HG03460 (cell line): Measurements from ENCODE around the gene IQCM.

Experiments
- ATAC-seq: cut with Tn5 transposase; IDR thresholded peaks from one replicate; pipeline ENCODE4 v1.9.1; 2021; ENCODE audit not compliant: unreplicated experiment

Gene IQCM

DNA sequence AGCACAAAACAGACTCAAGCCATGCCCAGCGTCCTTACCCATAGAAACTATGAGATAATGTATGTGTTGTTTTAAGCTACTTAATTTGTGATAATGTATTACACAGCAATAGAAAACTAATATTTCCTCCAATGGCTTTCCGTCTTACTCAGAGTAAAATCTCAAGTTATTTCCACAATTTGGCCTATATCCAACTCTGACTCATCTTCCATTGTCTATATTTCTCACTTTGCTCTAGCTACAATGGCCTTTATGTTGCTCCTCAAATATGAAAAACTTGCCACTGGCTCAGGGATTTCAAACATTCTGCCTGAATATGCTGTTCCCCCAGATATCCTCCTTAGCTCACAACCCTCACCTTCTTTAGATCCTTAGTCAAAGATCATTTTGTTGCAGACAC lies 31.6 kb downstream of the IQCM start:
- no peak for ATAC-seq

DNA sequence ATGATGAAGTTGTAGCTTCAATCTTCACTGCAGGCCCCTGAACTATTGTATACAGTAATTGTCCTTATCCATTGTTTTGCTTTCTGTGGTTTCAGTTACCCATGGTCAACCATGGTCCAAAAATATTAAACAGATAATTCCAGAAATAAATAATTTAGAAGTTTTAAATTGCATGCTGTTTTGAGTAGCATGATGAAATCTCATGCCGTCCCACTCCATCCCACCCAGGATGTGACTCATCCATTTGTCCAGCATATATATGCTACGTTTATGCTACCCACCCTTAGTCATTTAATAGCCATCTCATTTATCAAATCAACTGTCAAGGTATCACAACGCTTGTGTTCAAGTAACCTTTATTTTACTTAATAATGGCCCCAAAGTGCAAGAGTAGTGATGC lies 34.5 kb downstream of the IQCM start:
- no peak for ATAC-seq

DNA sequence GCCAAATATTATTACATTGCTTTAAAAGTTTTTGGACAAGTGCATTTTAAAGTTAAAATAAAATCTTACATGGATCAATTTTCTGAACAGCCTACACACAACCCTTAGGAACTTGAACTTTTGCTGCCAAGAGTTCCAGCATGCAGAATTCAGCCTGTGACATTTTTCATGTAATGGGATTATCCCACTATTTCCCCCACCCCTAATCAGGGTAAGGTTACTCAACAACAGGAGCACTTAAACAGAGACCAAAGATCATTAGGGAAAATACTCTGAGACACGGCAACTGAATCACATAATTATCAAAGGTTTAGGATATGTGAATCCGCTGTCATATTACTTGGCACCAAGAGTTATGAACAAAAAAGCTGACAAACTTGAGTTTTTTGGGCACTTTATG lies 47.2 kb downstream of the IQCM start:
- no peak for ATAC-seq

DNA sequence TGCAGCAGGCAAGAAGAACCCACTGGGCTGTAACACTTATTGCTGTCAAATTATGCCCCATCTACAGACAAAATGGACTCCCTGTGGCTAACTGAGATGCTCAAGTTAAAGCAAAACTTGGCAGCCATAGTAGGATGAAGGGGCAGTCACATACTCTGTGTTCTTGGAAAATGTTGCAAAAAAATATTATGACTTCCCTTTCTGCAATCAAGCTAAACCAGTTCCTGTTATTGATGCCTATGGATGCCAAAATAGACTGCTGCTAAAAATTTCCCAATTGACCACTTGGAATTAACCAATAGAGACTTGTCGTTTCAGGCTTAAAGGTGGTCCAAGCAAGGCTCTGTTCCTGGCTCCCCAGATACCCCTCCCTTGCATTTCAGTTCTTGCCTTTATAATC lies 49.5 kb downstream of the IQCM start:
- no peak for ATAC-seq

DNA sequence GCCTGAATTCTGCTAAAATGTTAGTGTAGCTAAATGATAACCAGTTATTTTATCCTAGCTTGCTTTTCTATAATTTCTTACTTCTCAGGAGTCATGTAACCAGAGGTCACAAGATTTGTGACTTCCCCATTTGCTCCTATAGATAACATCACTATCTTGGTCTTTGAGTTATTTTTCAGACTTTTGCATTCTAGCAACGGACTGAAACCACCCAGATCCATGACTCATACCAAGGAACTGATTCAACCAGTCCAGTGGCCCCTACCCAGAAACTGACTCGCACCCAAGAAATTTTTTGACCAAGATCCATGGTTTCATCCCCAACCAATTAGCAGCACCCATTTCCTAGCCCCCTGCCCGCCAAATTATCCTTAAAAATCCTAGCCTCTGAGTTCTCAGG lies 50.0 kb downstream of the IQCM start:
- no peak for ATAC-seq

DNA sequence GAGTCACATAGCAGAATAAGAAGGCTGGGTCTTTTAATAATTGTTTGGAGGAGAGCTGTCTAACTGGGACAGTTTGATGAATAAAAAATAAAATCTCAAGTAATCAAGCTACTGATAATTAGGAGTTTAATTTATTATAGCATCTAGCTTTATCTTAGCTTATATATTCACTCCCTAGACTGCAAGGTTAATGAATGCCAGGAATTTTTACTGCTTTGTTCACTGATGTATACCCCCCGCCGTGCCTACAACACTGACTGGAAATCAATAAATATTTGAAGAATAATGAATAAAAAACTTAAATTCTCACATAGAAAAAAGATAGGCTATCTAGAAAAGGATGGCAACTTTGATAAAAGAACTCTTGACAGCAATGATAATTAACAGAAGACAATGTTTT lies 59.7 kb downstream of the IQCM start:
- no peak for ATAC-seq

DNA sequence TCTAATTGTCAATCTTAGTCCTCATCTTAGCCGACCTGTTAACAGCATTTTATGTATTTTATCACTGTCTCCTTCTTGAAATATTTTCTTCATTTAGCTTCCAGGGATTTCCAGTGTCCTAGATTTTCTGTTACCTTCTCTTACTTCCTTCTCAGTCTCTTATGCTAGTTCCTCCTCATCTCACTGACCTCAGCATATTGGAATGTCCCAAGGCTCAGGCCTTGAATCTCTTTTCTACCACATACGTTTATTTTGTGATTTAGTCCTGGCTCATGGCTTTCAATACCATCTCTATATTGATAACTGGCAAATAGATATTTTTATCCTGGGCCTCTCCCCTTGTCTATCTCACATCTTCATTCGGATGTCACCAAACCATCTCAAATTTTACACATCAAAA lies 61.1 kb downstream of the IQCM start:
- ATAC-seq, result no peak

DNA sequence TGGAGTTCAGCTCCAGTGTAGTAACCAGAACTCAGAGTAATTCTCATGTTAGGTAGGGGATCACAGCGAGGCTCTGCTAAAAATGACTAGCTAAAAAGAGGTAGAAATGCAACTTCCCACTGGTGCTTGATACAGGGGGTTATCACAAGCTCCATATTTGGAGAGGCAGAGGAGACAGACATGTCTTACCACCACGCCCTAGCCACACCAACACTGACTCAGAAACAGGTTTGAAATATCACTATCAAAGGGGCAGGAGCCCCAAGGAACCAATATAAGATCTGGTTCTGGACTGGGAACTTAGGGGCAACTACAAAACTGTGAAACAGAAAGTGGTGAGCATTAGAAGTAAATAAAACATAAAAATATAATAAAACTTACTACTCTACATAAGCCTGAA lies 62.9 kb downstream of the IQCM start:
- ATAC-seq, result no peak

DNA sequence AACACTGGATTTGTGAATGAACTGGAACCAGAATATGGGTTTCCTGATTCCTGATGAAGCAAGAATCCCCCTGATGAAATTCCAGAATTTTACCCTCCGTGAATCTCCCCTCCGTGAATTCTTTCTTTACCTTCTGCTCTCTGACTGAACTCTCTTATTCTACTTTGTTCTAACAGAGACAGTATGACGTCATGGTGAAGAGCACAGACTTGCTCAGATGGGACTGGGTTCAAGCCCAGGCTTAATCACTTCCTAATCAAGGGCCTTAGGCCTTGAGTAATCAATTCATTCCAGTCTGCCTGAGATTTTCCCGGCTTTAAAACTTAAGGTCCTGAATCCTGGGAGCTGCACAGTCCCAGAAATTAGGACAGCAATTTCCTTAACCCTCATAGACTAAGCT lies 64.5 kb downstream of the IQCM start:
- no peak for ATAC-seq

DNA sequence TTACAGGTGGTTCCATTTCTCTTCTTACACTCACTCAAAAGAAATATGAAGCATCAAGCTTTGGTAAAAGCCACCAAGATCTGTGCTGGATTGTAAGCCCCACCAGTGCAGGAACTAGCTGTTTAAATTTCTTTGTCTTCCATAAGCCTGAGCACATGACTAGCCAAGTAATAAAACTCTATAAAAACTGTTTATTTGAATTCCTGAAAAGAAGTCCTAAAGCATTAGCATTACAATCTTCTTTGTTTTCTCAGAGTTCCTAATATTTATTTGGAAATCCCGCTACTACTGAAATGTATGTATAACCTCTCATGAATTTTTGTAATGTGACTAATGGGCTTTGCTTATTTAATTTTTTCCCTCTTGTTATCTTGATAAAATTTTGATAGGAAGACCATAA lies 65.9 kb downstream of the IQCM start:
- no peak for ATAC-seq

DNA sequence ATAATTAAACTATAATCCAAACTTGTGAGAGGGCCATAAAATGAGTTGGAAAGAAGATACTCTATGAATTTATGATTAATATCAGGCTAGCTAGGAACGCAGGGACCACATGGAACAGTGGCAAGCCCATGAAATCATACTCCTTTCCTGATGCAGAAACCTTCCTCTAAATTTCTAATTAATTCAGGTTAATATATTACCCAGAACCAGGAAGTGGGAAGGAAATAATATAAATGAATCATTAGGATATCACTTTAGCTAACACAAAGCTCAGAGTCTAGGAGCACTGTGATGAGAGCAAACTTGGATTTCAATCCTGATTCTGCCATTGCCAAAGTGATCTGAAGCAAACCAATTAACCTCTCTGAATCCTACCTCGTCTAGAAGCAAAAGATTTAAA lies 68.0 kb downstream of the IQCM start:
- ATAC-seq, result no peak

DNA sequence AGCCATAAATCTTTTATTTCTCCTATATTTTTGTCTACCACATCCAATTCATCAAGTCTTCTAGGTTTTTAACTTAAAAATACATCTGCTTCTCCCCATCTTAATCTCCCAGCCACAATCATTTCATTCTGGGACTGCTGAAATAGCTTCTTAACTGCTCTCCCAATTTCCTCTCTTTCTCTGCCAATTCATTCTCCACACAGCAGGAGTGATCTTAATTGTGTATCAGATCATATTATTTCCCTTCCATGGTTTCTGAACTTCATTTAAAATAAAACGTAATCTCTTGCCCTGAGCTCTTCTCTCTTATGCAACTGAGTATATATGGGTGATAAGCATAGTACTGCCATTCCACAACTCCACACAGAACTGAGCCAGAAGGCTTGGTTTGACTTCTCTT lies 69.4 kb downstream of the IQCM start:
- no peak for ATAC-seq

DNA sequence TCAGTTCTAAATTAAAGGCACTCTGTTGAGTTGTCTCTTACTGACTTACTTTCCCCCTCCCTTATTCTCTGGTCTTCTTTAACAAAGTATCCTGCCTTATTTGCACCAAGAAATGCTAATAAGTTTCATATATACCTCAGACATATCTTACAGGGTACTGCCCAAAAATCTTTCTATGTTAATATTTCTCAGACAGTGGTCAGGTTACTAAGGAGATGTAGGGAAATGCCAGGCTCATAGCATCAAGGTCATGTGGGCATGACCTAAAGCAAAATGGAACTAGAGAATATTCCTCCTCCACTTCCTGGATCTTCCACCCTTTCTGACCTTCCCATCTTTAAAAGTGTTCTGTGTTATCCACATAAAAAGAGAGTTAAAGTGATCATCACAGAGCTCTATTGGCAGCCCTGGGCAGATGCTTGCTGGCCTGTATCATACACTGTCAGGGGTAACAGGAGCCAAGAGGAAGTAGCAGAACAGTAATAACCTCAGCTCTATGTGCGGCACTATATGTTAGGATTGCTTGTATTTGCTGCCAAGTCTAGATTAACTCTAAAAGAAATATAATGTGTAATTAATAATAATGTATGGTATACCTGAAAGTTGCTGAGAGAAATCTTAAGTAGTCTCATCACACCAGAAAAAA lies 74.3 kb downstream of the IQCM start:
- no peak for ATAC-seq

DNA sequence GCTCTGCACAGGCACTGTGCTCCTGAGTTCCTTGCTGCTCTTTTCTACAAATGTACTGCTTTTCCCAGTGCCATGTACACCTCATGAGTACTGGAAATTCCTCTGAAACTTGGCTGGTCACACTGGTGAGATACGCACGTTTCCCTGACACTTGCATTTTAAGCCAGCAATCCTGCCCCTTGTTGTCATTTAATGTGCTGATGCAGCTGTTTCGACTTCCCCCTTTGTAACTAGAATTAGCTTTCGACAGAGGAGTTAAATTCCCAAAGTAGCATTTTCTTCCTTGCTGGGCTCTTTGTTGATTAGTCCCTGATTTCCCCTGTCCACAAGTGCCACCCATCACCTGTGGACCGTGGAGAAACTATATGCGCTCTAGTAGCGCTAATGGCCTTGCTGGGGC lies 77.5 kb downstream of the IQCM start:
- ATAC-seq, result no peak

DNA sequence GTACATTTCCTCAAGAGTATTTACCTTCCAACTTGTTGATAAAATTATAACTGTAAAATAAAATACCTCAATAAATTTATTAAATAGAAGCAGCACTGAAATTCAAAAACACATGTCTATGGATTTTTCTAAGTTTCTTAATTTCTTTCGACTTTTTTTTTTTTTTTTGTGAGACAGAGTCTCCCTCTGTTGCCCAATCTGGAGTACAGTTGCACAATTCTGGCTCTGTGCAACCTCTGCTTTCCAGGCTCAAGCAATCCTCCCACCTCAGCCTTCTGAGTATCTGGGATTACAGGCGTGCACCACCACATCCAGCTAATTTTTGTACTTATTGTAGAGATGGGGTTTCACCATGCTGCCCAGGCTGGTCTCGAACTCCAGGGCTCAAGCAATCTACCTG lies 79.8 kb downstream of the IQCM start:
- ATAC-seq, result no peak

DNA sequence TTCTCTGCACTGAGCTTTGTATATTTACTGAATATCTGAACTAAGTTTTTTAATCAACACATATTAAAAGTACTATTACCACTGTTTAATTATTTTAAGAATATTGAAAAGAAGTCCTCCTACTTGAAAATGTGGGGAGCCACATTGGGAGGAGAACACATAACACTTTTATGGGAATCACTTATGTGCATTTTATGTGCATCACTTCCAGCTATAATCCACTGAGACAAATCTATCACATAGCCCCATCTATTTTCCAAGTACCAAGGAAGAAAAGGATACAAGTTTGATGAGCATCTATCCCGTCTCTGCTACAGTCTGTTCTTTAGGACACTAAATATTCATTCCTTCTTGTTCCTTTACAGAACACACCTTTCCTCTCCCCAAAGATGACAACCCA lies 87.2 kb downstream of the IQCM start:
- no peak for ATAC-seq

DNA sequence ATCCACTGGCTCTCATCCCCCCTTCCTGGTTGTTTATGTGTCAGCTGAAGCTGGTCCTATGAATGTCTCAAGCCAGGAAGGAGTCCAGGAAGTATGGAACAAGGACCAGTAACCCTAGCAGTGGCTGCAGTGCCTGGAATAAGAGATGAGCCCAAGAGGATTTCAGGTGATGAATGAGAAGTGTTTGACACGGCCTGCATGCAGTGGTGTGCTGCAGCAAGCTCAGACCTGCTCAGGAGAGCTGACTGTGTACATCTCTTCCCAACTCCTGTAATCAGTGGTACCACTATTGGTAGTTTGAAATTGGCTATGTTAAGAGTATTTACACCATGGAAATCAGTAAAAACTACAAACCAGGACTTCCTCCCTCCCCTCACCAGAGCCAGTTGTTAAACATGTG lies 88.0 kb downstream of the IQCM start:
- no peak for ATAC-seq

DNA sequence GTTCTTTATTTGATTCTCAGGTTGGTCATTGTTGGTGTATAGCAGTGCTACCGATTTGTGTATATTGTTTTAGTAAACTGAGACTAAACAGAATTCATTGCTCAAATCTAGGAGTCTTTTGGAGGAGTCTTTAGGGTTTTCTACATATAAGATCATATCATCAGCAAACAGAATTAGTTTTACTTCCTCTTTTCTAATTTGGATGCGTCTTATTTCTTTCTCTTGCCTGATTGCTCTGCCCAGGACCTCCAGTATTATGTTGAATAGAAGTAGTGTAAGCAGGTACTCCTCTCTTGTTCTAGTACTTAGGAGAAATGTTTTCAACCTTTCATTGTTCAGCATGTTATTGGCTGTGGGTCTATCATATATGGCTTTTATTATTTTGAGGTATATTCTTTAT lies 92.6 kb downstream of the IQCM start:
- no peak for ATAC-seq

DNA sequence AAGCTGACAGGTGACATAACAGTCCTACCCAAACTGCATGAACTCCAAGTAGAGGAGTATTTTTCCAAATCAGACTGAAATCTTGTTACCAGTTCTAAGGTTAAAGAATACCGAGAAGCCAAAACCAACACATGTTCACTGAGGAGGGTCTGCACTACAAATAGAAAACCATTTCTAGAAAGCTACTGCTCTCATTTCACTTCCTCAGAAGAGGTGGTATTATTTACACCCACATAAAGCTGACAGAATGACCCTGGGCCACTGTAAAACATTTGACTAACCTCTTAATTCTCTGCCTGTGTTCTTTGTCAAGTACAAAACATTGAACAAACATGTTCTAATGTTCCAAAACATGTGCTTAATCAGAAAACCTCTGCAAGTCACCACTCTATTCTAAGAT lies 95.8 kb downstream of the IQCM start:
- no peak for ATAC-seq

DNA sequence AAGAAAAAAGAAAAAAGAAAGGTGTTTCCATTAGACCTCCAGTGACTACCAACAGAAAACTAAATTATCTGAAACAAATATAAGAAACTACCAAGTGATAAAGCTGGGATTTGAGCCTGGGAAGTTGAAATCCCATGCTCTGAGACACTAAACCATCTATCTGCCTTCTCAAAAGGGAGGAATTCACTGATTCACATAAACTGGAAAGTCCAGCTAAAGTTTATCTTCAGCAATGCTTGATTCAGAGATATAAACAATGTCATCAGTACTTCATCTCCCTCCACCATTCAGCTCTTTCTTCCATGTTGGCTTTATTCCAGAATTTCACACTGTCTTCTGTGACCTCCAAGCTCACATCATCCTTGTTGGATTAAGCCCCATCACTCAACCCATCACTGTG lies 96.3 kb downstream of the IQCM start:
- ATAC-seq, result no peak

DNA sequence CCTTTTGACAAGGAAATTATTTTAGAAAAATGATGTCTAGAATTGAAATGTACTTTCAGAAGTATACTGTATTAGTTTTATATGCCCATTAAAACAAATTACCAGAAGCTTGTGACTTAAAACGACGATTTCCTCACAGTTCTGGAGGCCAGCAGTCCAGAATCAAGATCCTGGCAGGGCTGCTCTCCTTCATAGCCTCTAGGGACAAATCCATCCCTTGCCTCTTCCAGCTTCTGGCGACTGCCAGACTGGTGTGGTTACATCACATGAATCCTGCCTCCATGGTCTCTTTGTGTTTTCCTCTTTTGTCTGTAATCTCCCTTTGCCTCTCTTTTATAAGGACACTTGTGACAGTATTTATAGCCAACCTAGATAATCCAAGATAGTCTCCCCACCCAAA lies 97.1 kb downstream of the IQCM start:
- ATAC-seq, result no peak

DNA sequence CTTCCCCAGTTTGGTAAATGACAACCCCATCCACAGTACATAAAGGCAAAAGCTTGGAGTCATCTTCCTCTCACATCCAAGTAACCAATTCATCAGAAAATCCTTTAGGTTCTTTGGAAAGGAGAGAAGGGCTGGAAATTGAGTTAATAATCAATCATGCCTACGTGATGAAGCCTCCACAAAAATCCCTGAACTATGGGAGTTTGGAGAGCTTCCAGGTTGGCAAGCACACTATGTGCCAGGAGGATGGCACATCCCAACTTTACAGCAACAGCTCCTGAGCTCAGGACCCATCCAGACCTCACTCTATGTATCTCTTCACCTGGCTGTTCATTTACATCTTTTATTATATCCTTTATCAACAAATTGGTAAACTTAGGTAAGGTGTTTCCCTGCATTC lies 98.9 kb downstream of the IQCM start:
- ATAC-seq, result no peak

DNA sequence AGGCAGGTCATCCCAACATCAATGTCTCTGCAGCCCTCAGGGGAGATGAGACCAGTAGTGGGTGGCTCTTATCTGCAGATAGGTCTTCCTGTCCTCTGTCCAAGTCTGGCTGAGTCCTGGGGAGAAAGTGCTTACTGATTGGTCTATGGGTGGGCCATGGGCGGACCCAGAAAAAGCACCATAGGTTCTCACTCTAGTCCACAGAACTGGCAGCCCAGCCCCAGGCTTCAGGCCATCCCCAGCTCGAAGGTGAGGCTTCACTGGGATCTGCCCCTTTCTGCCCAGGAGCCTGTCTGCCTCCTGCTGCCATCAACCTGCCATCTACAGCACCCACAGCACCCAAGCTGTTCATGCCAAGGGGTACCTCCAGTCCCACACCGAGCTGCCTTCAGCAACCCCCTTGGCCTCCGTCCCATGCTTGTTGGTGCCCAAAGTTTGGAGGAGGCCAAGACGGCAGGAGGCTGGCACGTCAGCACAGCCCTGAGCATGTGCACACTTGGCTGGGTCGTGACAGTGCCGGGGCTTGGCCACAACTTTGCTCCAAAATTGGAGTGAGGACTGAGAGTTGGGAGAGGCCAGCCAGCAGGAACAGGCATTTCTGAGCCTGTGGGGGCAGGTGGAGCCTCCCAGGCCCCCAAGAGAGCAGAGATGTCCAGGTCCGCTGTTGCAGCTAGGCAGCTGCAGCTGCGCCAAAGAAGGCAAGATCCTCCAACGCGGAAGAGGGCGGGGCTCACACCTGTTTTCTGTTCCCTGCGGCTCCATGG lies 99.6 kb downstream of the IQCM start:
- ATAC-seq, result no peak
